ENCODE results near the gene HES6. TPM values are rescaled to one million over a fixed set of nuclear protein-coding genes. Genes with fewer than 3 reads are reported as not detected.

The HES6 gene
- total RNA-seq, 2 donors from 2014 or later: 2.9 to 17.7 TPM

DNA sequence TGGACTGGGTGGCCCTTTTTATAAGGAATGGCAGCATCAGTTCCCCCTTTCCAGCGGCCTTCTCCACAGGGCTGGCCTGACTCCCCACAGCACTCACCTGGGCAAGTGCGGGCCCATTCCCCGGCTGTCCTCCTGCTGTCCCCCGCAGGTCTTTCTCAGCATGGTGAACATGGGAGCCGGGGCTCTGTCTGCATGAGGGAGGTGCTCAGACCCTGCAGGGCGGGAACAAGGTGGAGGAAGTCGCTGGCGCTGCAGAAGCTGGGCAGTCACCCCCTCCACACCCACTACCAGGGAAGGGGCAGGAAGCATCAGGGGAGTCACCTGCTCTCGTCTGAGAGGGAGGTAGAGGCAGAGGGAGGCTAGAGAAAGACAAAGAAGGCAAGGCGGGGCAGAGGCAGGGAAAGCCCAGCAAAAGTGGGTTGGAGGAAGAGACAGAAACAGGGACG lies 12.2 kb downstream of the HES6 start:
- Histone ChIP-seq H3K4me3 (no peak overlapping the region), H3K36me3 (no peaks in the 10 kb centered on the region), H3K27ac (no peak overlapping the region), H3K4me1 (replicated peaks) (no peaks in the 10 kb centered on the region), H3K27me3 (replicated peaks; ENCODE audit: insufficient read depth) (no peaks in the 10 kb centered on the region), H3K9me3 (no peaks in the 10 kb centered on the region)
- 83% methylated on average over 11 of the region's 11 CpGs for WGBS
- DNase-seq (ENCODE audit: low spot score): no peak
- intact Hi-C loops (cut with DNase I): no loop called here
- TF ChIP-seq CTCF (IDR thresholded peaks at IDR 0.05) (no peak), POLR2A (IDR thresholded peaks at IDR 0.05) (no peak), POLR2AphosphoS5 (IDR thresholded peaks at IDR 0.05) (no peak)

DNA sequence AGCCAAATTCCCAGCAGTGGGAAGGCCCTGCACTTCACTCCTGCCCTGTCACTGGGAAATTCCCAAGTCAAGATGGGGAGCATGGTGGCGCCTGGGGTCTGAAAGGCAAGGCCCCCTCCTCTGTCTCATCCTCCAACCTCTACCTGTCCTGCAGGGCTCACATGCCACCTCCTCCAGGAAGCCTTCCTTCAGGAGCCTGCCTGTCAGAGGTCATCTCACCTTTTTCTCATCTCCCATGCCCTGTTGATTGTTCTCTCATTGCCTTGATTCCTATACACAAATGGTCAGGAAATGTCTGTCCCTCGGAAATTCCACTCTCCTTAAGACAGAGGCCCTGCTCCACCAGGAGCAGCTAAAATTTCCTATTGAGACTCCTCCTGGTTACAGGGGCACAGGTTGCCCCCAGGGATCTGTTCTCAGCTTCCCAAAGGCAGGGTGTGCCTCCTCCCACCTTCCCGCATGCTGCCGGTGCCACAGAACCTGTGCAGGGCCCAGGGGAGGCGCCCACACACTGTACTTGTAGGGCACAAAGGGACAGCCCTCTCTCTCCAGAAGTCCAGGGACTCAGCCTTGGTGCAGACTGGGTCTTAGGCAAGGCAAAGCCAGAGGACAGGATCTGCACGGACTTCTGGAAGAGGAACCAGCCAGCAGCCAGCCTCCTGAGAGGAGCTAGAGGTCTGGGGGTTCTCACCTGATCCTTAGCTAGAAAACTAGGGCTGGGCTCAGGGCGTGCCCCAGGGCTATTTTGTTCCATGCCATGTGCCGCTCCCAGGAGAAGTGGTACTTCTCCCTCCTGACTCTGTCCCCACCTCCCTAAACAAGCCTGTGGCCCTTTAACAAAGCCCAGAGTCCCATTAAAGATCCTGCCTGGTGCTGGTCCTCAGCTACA lies 12.9 kb downstream of the HES6 start:
- Histone ChIP-seq H3K27me3 (replicated peaks; ENCODE audit: insufficient read depth) (no peaks in the 10 kb centered on the region), H3K27ac (no peak overlapping the region), H3K9me3 (no peaks in the 10 kb centered on the region), H3K4me1 (replicated peaks) (no peaks in the 10 kb centered on the region), H3K36me3 (no peaks in the 10 kb centered on the region), H3K4me3 (no peak overlapping the region)
- no peak for TF ChIP-seq POLR2AphosphoS5 (IDR thresholded peaks at IDR 0.05)
- TF ChIP-seq CTCF (IDR thresholded peaks at IDR 0.05): no peak
- TF ChIP-seq POLR2A (IDR thresholded peaks at IDR 0.05): no peak
- DNase-seq (ENCODE audit: low spot score): no peak
- WGBS: 93% methylated on average over 7 of the region's 8 CpGs
- intact Hi-C loops (cut with DNase I): no loop called here

DNA sequence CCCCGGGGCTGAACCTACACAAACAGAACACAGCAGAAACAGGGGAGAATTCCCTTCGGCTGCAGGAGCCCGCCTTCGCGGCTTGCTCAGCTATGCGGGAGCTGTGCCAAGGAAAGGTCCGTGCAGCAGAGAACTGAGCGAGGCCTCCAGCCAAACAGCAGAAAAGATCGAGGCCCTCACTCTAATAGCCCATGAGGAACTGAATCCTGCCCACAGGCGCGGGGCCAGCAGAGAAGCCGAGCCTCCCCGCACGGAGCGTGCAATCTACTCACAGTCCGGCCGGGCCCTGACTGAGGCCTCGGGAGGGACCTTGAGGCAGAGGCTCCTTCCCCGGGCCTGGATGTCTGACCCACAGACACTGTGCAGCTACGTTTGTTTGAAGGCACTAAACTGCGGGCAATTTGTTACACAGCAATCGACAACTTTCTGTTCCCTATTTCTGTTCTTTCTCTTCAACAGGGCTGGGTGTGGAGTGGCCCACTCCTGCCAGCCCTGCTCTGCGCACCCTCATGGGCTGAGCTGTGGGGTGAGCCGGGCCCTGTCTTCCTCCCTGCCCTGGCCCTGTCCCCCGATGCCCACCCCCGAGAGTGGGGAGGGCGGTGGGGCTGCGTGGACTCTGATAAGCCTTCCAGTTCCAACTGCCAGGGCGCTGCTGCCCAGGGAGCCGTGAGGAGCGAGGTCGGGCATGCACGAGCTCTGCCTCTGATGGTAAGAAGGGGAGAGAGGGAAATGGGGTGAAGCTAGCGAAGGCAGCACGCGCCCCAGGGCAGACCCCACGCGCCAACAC lies 13.7 kb downstream of the HES6 start:
- no peaks in the 10 kb centered on the region for H3K4me1 ChIP-seq (replicated peaks)
- no peaks in the 10 kb centered on the region for H3K27me3 ChIP-seq (replicated peaks; ENCODE audit: insufficient read depth)
- no peak for TF ChIP-seq CTCF (IDR thresholded peaks at IDR 0.05)
- no peaks in the 10 kb centered on the region for H3K36me3 ChIP-seq
- no peak overlapping the region for H3K27ac ChIP-seq
- 80% methylated on average over 34 of the region's 38 CpGs for WGBS
- no peak for DNase-seq (ENCODE audit: low spot score)
- intact Hi-C loops (cut with DNase I): no loop called here
- H3K4me3 ChIP-seq: no peak overlapping the region
- H3K9me3 ChIP-seq: no peaks in the 10 kb centered on the region

GRCh38 chr2:238225121-238225520 lies 14.7 kb downstream of the HES6 start:
- Histone ChIP-seq H3K4me3 (no peak overlapping the region), H3K36me3 (no peaks in the 10 kb centered on the region), H3K27ac (no peak overlapping the region), H3K9me3 (no peaks in the 10 kb centered on the region), H3K27me3 (replicated peaks; ENCODE audit: insufficient read depth) (no peaks in the 10 kb centered on the region), H3K4me1 (replicated peaks) (no peaks in the 10 kb centered on the region)
- DNase-seq (ENCODE audit: low spot score): no peak
- TF ChIP-seq POLR2A (IDR thresholded peaks at IDR 0.05) (no peak), POLR2AphosphoS5 (IDR thresholded peaks at IDR 0.05) (no peak)
- intact Hi-C loops (cut with DNase I): no loop called here
- 89% methylated on average over 13 of the region's 13 CpGs for WGBS

DNA sequence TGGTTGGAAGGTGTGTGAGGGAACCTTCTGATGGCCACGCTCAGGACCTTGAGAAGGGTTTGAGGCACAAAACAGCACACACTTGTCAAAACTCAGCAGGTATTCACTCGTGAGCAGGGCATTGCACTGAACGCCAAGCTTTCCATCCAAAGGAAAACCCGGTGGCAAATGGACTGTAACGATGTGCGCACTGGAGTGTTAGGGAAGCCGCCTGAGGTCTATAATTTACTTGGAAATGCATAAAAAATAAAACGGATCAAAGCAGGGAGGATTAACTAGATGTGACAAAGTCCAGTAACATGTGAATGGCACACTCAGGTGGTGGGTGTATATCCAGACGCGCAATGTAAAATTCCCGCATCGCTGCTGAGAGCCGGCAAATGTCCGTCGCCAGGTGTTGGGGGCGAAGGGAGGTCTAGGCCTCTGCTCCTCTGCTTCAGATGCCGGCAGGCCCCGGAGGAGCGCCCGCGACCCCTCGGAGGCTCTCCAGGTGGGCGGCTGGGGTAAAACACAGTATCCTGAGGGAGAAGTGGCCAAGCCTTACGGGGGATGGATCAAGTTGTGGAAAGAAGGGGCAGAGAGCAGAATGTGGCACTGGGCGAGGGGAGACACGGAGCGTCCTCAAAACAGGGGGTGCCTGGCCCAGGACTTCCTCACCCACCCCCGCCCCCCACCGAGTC lies 15.3 kb downstream of the HES6 start:
- Histone ChIP-seq H3K9me3 (no peaks in the 10 kb centered on the region), H3K27ac (no peak overlapping the region), H3K36me3 (no peaks in the 10 kb centered on the region), H3K4me3 (no peak overlapping the region), H3K4me1 (replicated peaks) (no peaks in the 10 kb centered on the region), H3K27me3 (replicated peaks; ENCODE audit: insufficient read depth) (no peaks in the 10 kb centered on the region)
- DNase-seq (ENCODE audit: low spot score): no peak
- WGBS: 94% methylated on average over 29 of the region's 29 CpGs
- TF ChIP-seq CTCF (IDR thresholded peaks at IDR 0.05) (no peak), POLR2AphosphoS5 (IDR thresholded peaks at IDR 0.05) (no peak), POLR2A (IDR thresholded peaks at IDR 0.05) (no peak)
- intact Hi-C loops (cut with DNase I): no loop called here
